ENCODE measurements around the gene S100A14. TPM values are rescaled to one million over a fixed set of nuclear protein-coding genes. Genes with fewer than 3 reads are reported as not detected.

The S100A14 gene
- total and polyA plus RNA-seq, 2 of the 13 experiments (the other 11 are each of a cell fraction or from before 2014, with no cell fraction given), result 1.4 to 7.7 TPM

DNA sequence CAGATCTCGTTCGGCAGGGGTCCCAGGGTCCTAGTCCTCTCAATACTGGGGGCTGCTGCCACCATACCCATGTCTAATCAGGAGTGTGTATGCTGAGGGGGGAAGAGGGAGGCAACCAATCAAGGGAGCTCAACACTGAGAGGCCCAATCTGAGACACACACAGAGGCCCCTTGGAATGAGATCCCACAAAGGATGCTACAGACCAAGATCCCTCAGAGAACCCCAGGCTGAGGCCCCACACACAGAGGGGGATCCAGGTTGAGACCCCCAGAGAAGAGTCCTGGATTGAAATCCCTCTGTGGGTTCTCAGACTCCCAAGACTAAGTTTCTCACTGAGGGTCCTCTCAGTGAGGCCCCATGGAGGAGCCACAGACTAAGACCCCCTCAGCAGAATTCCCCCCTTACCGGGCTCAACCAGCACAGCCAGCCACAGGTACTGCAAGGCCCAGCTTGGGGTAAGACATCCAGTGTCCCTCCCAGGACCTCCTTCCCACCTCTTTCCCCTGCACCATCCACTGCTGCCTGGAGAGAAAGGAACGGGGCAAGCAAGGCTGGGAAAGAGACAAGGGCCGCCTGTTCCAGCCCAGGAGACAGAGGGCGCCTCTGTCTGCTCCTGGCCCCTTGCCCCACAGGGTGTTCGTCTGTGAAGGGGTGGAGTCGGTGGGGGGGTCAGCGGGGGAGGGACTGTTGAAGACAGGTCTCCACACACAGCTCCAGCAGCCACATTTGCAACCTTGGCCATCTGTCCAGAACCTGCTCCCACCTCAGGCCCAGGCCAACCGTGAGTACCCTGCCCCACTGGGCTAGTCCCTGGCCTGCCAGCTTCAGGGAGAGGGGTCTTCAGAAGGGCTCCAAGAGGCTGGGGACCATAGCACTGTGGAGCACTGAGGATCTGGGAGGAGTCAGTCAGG is 11.8 kb upstream of the S100A14 start, which contains the start of gene S100A1 (continued):
- TF ChIP-seq ARID5B (CRISPR knock-in tag; IDR thresholded peaks at IDR 0.05) (no peak), ARNT2 (CRISPR knock-in tag; IDR thresholded peaks at IDR 0.05; ENCODE audit: low read depth) (no peak), ARHGAP35 (CRISPR knock-in tag; IDR thresholded peaks at IDR 0.05; ENCODE audit: borderline replicate concordance) (no peak), NAIF1 (CRISPR knock-in tag; IDR thresholded peaks at IDR 0.05; ENCODE audit: borderline replicate concordance) (no peak), MTERF4 (CRISPR knock-in tag; IDR thresholded peaks at IDR 0.05) (no peak), TAF1 (CRISPR knock-in tag; IDR thresholded peaks at IDR 0.05) (peak; percentile 65), NR2F1 (CRISPR knock-in tag; IDR thresholded peaks at IDR 0.05) (no peak)
- TF ChIP-seq, protein P1, sequence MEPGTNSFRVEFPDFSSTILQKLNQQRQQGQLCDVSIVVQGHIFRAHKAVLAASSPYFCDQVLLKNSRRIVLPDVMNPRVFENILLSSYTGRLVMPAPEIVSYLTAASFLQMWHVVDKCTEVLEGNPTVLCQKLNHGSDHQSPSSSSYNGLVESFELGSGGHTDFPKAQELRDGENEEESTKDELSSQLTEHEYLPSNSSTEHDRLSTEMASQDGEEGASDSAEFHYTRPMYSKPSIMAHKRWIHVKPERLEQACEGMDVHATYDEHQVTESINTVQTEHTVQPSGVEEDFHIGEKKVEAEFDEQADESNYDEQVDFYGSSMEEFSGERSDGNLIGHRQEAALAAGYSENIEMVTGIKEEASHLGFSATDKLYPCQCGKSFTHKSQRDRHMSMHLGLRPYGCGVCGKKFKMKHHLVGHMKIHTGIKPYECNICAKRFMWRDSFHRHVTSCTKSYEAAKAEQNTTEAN (CRISPR knock-in tag; conservative IDR thresholded peaks at IDR 0.05), result no peak
- TF ChIP-seq, protein P2, sequence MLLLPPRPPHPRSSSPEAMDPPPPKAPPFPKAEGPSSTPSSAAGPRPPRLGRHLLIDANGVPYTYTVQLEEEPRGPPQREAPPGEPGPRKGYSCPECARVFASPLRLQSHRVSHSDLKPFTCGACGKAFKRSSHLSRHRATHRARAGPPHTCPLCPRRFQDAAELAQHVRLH (CRISPR knock-in tag; IDR thresholded peaks at IDR 0.05; ENCODE audit: borderline replicate concordance, low read depth), result no peak

Data from HepG2 (cell line).